ENCODE measurements around the gene KY. TPM values are rescaled to one million over a fixed set of nuclear protein-coding genes. Genes with fewer than 3 reads are reported as not detected.

Gene KY
- total and polyA plus RNA-seq, 9 of the 15 experiments (the other 6 are each of a cell fraction or from before 2014, with no cell fraction given), result not detected

DNA sequence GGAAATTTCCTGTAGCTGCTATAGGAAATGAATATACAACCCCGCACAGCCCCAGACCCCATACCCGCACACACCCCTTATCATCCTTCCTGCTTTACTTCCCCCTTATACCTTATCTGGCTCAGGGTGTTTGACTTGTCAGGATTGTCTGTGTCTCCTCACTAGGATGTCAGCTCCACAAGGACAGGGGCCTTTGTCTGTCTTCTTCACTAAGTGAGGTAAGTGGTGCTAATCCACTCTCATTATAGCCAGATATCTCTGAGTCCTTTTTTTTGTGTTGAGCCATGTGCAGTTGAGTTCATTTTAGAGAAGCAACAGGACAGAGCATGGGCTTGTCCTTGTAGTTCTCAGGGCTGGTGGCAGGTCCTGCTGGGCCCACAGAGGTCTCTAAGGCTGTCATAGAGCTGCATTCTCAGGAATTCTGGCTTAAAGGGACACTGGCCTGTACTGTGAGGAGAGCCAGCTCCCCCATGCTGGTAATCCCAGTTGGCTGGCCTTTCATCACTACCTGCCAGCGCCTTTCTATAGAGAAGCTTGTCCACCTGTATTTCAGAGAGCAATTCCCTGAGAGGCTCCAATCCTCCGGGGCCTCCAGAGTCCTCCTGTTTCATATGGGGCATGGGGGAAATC is 9.0 kb downstream of the KY start:
- Histone ChIP-seq H3K27ac (ENCODE audit: extremely low read depth, low read depth, low read length) (no peak overlapping the region), H3K4me3 (no peak overlapping the region), H3K9ac (ENCODE audit: insufficient read depth in 1 of 2, low read depth in 2 of 2, low read length in 2 of 2) (no peak overlapping the region), H3K4me1 (replicated peaks in 1 of 2; ENCODE audit: control insufficient read depth in 2 of 2, insufficient read depth in 2 of 2, low read length in 2 of 2) (no peaks in the 10 kb centered on the region), H2AFZ (ENCODE audit: low read depth, low read length) (no peak overlapping the region), H3K36me3 (ENCODE audit: control insufficient read depth, insufficient read depth, low read length) (no peaks in the 10 kb centered on the region), H3K9me1 (ENCODE audit: control insufficient read depth, insufficient read depth, low read length) (no peaks in the 10 kb centered on the region), H3K79me2 (ENCODE audit: control insufficient read depth, insufficient read depth, low read length) (no peaks in the 10 kb centered on the region), H4K20me1 (replicated peaks; ENCODE audit: control insufficient read depth, insufficient read depth, low read length) (no peaks in the 10 kb centered on the region; the same call in 1 of the 2 replicates), H3K9me3 (replicated peaks; ENCODE audit: control insufficient read depth, insufficient read depth, low read depth, low read length) (no peaks in the 10 kb centered on the region), H3K4me2 (ENCODE audit: insufficient read depth, low read length) (no peak overlapping the region), H3K27me3 (ENCODE audit: control insufficient read depth in 2 of 2, insufficient read depth in 2 of 2, low read length in 2 of 2) (peaks cover 0 to 10% of the 10 kb centered on the region in 2 experiments; a peak in 2 of 5 replicates)
- BruUV-seq (replicated peaks), result no TSS peak
- ChIA-PET POLR2A (no interaction called here), CTCF (ENCODE audit: low intra/inter-chr PET ratio) (no interaction called here)
- no peak for ATAC-seq
- 5% methylated on average over 3 of the region's 4 CpGs for WGBS (ENCODE audit: insufficient coverage, low coverage, missing lambda C conversion rate)
- TF ChIP-seq CEBPG (CRISPR knock-in tag; IDR thresholded peaks at IDR 0.05) (no peak), CEBPG (tag; conservative IDR thresholded peaks at IDR 0.05 in 1 of 2, IDR thresholded peaks at IDR 0.05 in 1 of 2) (no peak)
- TF ChIP-seq, protein P1, sequence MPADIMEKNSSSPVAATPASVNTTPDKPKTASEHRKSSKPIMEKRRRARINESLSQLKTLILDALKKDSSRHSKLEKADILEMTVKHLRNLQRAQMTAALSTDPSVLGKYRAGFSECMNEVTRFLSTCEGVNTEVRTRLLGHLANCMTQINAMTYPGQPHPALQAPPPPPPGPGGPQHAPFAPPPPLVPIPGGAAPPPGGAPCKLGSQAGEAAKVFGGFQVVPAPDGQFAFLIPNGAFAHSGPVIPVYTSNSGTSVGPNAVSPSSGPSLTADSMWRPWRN (IDR thresholded peaks at IDR 0.05; ENCODE audit: low read depth), result no peak
- intact Hi-C loops (cut with micrococcal nuclease), result no loop called here
- FAIRE-seq, result no peak
- in situ Hi-C loops (cut with MboI), result no loop called here
- DNase-seq (ENCODE audit: extremely low read depth in 1 of 4, low spot score in 3 of 4), result no peak

DNA sequence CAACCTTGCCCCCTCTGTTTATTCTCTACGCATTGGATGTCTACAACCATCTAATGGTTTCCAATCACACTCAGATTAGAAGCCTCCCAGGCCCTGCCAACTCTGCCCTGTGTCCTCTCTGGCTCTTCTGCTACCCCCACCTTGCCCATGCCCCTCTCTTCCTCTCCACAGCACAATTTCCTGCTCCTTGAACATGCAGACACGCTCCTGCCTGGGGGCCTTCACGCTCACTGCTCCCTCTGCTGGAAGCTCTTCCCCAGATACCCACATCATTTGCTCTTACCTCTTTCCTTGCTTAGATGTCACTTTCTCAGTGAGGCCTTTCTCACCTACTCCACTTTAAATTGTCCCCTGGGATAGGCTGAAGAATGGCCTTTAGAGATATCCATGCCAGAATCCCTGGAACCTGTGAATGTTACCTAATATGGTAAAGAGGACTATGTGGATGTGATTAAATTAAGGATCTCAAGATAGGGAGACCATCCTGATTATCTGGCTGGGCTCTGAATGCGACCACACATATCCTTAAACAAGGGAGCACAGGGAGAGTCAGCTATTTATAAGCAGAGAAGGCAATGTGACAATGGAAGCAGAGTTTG is 9.9 kb downstream of the KY start:
- POLR2A ChIA-PET, result no interaction called here
- intact Hi-C loops (cut with micrococcal nuclease), result no loop called here
- FAIRE-seq, result no peak

More for the DNA sequence above, 9.9 kb downstream of the KY start:
- no TSS peak for BruUV-seq (replicated peaks)
- ATAC-seq (peak; percentile 57; the same call in 2 of the 3 replicates), DNase-seq (ENCODE audit: extremely low read depth in 1 of 4, low spot score in 3 of 4) (peak; percentile 15 to 25 (median 20))
- in situ Hi-C loops (cut with MboI), result no loop called here
- no peak overlapping the region for H3K9ac ChIP-seq (ENCODE audit: insufficient read depth in 1 of 2, low read depth in 2 of 2, low read length in 2 of 2)
- no peak overlapping the region for H3K4me2 ChIP-seq (ENCODE audit: insufficient read depth, low read length)
- H2AFZ ChIP-seq (ENCODE audit: low read depth, low read length), result no peak overlapping the region
- no peaks in the 10 kb centered on the region for H3K79me2 ChIP-seq (ENCODE audit: control insufficient read depth, insufficient read depth, low read length)
- no peaks in the 10 kb centered on the region for H3K36me3 ChIP-seq (ENCODE audit: control insufficient read depth, insufficient read depth, low read length)
- H4K20me1 ChIP-seq (replicated peaks; ENCODE audit: control insufficient read depth, insufficient read depth, low read length), result no peaks in the 10 kb centered on the region; the same call in 1 of the 2 replicates
- no peaks in the 10 kb centered on the region for H3K9me1 ChIP-seq (ENCODE audit: control insufficient read depth, insufficient read depth, low read length)
- WGBS (ENCODE audit: insufficient coverage, low coverage, missing lambda C conversion rate), result 3% methylated on average over 4 of the region's 4 CpGs
- CTCF ChIA-PET (ENCODE audit: low intra/inter-chr PET ratio), result no interaction called here
- no peaks in the 10 kb centered on the region for H3K9me3 ChIP-seq (replicated peaks; ENCODE audit: control insufficient read depth, insufficient read depth, low read depth, low read length)
- no peaks in the 10 kb centered on the region for H3K4me1 ChIP-seq (replicated peaks in 1 of 2; ENCODE audit: control insufficient read depth in 2 of 2, insufficient read depth in 2 of 2, low read length in 2 of 2)
- peaks cover 0 to 10% of the 10 kb centered on the region in 2 experiments; a peak in 2 of 5 replicates for H3K27me3 ChIP-seq (ENCODE audit: control insufficient read depth in 2 of 2, insufficient read depth in 2 of 2, low read length in 2 of 2)
- H3K27ac ChIP-seq (ENCODE audit: extremely low read depth, low read depth, low read length), result no peak overlapping the region
- peak in 1 of 2 experiments; percentile 14; a peak in 1 of 4 replicates for TF ChIP-seq RAD21 (CRISPR knock-in tag; conservative IDR thresholded peaks at IDR 0.05 in 1 of 2, IDR thresholded peaks at IDR 0.05 in 1 of 2)
- TF ChIP-seq, protein P2, sequence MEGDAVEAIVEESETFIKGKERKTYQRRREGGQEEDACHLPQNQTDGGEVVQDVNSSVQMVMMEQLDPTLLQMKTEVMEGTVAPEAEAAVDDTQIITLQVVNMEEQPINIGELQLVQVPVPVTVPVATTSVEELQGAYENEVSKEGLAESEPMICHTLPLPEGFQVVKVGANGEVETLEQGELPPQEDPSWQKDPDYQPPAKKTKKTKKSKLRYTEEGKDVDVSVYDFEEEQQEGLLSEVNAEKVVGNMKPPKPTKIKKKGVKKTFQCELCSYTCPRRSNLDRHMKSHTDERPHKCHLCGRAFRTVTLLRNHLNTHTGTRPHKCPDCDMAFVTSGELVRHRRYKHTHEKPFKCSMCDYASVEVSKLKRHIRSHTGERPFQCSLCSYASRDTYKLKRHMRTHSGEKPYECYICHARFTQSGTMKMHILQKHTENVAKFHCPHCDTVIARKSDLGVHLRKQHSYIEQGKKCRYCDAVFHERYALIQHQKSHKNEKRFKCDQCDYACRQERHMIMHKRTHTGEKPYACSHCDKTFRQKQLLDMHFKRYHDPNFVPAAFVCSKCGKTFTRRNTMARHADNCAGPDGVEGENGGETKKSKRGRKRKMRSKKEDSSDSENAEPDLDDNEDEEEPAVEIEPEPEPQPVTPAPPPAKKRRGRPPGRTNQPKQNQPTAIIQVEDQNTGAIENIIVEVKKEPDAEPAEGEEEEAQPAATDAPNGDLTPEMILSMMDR (IDR thresholded peaks at IDR 0.05 in 2 of 3, conservative IDR thresholded peaks at IDR 0.05 in 1 of 3; ENCODE audit: insufficient read depth in 2 of 3, low read depth in 1 of 3, low read length in 3 of 3), result peak; percentile 38 to 43 (median 40); a peak in 4 of 6 replicates
- 0 out of 2 replicates have a peak, but pooled peaks have one; percentile 22 for TF ChIP-seq SMC3 (conservative IDR thresholded peaks at IDR 0.05; ENCODE audit: insufficient read depth, low read depth, low read length)
- no peak for TF ChIP-seq POU5F1 (IDR thresholded peaks at IDR 0.05; ENCODE audit: borderline replicate concordance, low read depth, low read length, partially characterized antibody)
- TF ChIP-seq ZNF644 (tag; IDR thresholded peaks at IDR 0.05; ENCODE audit: low read depth), result no peak
- H3K4me3 ChIP-seq, result no peak overlapping the region

All from K562 (cell line).